CD4-positive, alpha-beta T cell treated with Interferon alpha-2 for 1 hour (primary cell): ENCODE data around the gene SMARCD3.

Experiments
- DNase-seq, 2 donors: peaks; one replicate each; pipeline ENCODE4 v3.0.0-alpha.2; 2020 to 2022

The SMARCD3 gene

GRCh38 chr7:151246851-151247580 is 1.5 kb downstream of the SMARCD3 start:
- no peak for DNase-seq

GRCh38 chr7:151246102-151246850 is 2.2 kb downstream of the SMARCD3 start:
- DNase-seq: no peak

GRCh38 chr7:151245360-151246101 is 3.0 kb downstream of the SMARCD3 start:
- DNase-seq: peak; percentile 65 to 77

GRCh38 chr7:151244841-151245346 is 3.6 kb downstream of the SMARCD3 start:
- no peak for DNase-seq

- peak; percentile 59 to 77 for DNase-seq
Measured at GRCh38 chr7:151244196-151244840, 4.2 kb downstream of the SMARCD3 start.

GRCh38 chr7:151243408-151244195 is 4.9 kb downstream of the SMARCD3 start:
- DNase-seq: peak; percentile 39 to 80

GRCh38 chr7:151243045-151243349 is 5.5 kb downstream of the SMARCD3 start:
- DNase-seq: no peak

GRCh38 chr7:151242159-151243044 is 6.1 kb downstream of the SMARCD3 start:
- DNase-seq: no peak

GRCh38 chr7:151241755-151242096 is 6.8 kb downstream of the SMARCD3 start:
- DNase-seq: no peak

GRCh38 chr7:151240942-151241754 is 7.3 kb downstream of the SMARCD3 start:
- no peak for DNase-seq

- no peak for DNase-seq
Measured at GRCh38 chr7:151240536-151240935, 8.0 kb downstream of the SMARCD3 start.

GRCh38 chr7:151239837-151240459 is 8.5 kb downstream of the SMARCD3 start:
- no peak for DNase-seq

GRCh38 chr7:151238924-151239836 is 9.3 kb downstream of the SMARCD3 start:
- DNase-seq: no peak

- no peak for DNase-seq
Measured at GRCh38 chr7:151238190-151238810, 10.2 kb downstream of the SMARCD3 start.

- DNase-seq: no peak
Measured at GRCh38 chr7:151237244-151238189, 11.0 kb downstream of the SMARCD3 start.

GRCh38 chr7:151236406-151236805 is 12.1 kb downstream of the SMARCD3 start:
- DNase-seq: no peak
